Tibial nerve (tissue), 4 donors: Measurements from ENCODE around the gene LTBP3.

Source experiments
- CTCF ChIP-seq, 5 experiments: fragments of 200-600 bp in 3 of 5; fragments of 450-650 bp in 2 of 5; sonication (generic) in 3 of 5; IDR thresholded peaks; one replicate each; pipeline ENCODE4 v1.5.1; 2016 to 2019; ENCODE audit warnings: antibody characterized with exemption in 5 of 5, mild to moderate bottlenecking in 3 of 5, moderate library complexity in 2 of 5
- EP300 ChIP-seq, 2 donors: sonication (generic); formaldehyde crosslinking; IDR thresholded peaks; one replicate each; pipeline ENCODE4 v1.6.1; 2017; ENCODE audit warnings: antibody characterized with exemption in 2 of 2, mild to moderate bottlenecking in 1 of 2
- POLR2A ChIP-seq, 2 donors: fragments of 450-650 bp; IDR thresholded peaks; one replicate each; pipeline ENCODE4 v1.6.1; 2017; ENCODE audit warnings: antibody characterized with exemption in 2 of 2, mild to moderate bottlenecking in 2 of 2, moderate library complexity in 2 of 2

GRCh38 chr11:65498042-65498726 lies 60.0 kb downstream of the LTBP3 start:
- TF ChIP-seq CTCF (IDR thresholded peaks at IDR 0.05): no peak
- TF ChIP-seq POLR2A (IDR thresholded peaks at IDR 0.05): no peak
- TF ChIP-seq EP300 (IDR thresholded peaks at IDR 0.05): no peak
